ENCODE data around the gene CDH15.

Gene CDH15

DNA sequence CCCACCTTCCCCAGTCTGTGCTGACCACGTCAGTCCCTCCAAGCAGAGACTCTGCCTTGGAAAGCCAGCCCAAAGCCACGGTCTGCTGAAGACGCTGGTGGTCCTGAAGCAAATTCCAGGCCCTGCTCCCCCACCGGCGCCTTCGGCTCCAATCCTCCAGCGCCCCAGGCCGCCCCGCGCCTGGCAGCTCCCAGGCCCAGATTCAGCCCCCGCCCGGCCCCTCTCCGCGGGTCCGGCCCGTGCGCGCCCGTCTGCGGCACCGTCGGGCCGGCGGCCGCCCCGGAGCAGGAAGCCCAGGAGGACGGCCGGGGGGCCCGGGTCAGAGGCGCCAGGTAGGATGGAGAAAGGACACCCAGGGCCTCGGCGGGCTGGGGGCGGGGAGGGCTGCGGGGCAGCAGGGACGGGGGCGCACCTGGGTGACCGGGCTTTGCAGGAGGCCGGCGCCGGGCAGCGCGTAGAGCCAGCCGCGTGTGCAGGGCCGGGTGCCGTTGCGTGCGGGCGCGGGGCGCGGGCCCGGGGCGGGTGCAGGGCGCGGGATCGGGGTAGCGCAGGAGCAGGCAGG lies 29.4 kb downstream of the CDH15 start:
- no peak for DNase-seq

DNA sequence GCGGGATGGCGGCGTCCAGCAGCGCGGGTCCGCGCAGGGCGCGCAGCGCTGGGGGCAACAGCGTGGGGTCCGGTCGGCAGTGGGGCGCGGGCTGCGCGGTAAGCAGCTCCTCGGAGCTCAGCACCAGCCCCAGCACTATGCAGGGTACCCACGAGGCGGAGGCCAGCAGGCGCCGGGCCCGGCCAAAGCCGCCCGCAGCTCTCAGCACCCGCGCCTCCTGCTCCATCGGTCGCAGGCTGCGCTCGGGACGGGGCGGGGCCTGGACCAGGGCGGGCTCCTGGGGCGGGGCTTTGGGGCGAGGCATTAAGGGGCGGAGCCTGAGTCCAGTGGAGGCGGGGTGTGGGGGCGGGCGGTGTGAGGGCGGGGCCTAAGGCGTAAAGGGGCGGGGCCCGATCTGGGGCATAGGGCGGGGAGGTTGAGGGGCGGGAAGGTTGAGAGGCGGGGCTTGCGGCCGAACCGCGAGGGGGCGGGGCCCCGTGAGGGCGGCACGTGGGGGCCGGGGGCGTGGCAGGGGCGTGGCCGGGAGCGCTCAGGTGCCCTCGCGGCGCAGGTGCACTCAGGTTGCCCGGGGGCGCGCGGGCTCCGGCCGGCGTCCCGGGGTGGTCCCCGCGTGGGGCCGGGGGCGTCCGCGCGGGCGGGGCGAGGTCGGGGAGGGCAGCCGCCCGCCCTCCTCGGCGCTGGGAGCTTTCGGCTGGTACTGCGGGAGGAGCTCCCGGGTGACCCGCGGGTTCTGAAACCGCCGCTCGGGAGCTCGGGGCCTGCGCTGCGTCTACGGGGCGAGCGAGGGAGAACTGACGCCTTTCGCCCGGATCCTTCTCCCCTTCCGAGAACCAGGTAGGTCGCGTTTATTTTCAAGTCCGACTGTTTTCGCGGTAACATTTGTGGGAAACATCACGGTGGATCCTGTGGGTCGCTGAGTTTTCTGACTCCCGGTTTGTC lies 30.2 kb downstream of the CDH15 start:
- peak; percentile 55 for DNase-seq

- DNase-seq, result no peak
These were observed 31.1 kb downstream of the CDH15 start for GRCh38 chr16:89202422-89203215.

- no peak for DNase-seq
These were observed 36.4 kb downstream of the CDH15 start for GRCh38 chr16:89207993-89208392.

DNA sequence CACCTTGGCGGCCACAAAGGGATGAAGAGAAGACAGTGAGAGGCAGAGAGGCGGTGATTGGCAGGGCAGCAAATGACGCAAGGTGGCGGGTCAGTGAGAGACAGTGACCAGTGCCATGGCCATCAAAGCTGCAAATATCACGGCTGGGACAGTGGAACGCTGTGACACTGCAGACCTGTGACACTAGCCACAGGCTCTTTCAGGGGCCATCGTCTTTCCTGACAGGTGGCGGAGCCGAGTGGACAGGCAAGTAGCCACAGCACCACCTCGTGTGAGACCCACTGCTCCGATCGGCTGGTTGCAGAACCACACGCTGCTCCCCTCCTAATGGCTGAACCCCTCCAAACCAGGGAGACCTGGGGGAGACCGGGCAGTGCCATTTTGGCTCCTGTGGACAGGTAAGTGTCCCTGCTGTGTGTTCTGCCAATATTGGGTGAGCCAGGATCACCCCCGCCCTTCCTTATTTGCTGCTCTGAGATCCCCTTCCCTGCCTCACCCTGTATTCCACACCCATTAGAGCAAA lies 38.0 kb downstream of the CDH15 start:
- no peak for DNase-seq

DNA sequence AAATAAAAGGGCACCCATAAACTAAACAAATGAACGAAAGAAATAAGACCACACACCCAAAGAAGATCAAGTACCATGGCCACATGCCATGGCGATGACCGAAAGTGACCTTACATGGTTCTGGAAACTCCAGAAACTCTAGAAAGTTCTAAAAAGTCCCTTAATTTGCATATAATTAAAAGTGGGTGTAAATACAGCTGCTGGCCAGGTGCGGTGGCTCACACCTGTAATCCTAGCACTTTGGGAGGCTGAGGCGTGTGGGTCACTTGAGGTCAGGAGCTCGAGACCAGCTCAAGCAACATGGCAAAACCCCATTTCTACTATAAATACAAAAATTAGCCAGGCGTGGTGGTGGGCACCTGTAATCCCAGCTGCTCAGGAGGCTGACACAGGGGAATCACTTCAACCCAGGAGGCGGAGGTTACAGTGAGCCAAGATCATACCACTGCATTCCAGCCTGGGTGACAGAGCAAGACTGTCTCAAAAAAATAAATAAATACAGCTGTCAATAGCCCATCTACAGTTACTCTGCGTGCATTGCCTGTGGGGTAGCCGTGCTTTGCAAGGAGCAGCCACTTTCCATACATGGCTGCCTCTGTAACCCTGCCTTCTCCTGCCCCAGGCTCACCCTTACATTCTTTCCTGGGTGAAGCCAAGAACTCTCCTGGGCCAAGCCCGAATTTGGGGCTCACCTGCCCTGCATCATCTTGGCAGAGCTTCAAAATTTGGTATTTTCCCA lies 38.8 kb downstream of the CDH15 start:
- DNase-seq, result no peak

DNA sequence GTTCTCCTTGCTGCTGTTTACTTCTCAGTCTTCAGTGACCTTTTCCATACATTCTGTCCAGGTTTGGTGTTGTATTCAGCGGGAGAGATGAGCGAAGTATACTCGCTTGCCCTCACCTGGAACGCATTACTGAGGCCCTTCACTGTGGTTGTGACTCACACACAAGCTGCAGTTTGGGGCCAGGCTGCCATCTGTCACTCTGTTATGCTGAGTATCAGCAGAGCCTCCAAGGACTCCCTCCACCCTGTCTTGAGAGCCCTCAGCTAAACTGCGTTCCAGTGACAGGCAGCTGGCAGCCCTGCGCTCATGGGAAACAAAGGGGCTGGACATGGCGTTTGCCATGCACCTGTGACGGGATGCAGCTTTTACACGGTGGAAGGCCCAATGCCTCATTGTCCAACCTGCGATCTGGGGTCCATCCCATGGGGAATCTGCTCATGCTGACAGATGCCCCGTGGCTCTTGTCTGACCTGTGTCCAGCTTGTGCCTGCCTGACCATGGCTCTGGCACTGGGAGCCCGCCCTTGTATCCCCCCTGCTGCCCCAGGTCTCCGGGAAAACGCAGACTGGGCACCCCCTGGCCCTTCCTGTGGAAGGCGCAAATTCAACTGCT lies 39.5 kb downstream of the CDH15 start:
- peak; percentile 19 for DNase-seq

DNA sequence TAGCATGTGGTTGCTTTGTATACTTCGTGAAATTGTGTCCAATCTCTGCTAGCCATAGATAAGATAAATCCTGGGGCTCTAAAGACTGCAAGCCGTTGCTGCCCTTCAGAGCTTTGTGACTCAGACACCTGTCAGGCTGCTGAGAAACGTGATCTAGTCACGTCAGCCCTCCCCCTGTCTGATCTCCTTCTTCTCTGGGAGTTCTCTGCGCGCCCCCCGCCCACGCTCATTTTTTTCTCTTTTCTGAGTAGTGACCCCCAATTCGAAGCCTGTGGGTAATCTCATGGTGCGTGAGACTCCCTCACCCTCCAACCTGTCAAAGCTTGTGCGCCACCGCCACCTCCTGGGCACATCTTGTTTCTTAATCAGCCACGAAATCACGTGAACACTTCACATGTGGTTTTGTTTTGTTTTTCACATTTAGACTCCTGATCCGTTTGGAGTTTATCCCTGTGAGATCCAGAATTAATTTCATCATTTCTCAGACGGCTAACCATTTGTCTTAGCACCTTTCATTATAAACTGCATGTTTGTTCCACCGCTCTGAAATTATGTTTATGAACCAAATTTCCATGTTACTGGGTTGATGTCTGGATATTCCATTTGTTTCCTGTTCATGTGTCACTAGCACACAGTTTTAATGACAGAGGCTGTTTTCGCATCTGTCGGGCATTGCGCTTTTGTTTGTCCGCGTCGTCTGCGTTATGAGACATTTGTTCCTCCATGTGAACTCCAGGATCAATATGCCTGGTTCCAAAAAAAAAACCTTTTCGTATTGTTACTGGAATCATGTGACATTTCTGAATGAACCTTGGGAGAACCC lies 45.0 kb downstream of the CDH15 start:
- DNase-seq, result peak; percentile 71

GRCh38 chr16:89217138-89217387 lies 45.5 kb downstream of the CDH15 start:
- DNase-seq, result no peak

GRCh38 chr16:89217388-89218191 lies 46.0 kb downstream of the CDH15 start, which contains the start of gene ZNF778:
TSS of gene ZNF778 (plus strand) at chr16:89217703. CDS start at chr16:89221128, 3,425 bp downstream.
- DNase-seq, result peak; percentile 81

GRCh38 chr16:89219365-89219764 lies 47.8 kb downstream of the CDH15 start:
- DNase-seq, result no peak

DNA sequence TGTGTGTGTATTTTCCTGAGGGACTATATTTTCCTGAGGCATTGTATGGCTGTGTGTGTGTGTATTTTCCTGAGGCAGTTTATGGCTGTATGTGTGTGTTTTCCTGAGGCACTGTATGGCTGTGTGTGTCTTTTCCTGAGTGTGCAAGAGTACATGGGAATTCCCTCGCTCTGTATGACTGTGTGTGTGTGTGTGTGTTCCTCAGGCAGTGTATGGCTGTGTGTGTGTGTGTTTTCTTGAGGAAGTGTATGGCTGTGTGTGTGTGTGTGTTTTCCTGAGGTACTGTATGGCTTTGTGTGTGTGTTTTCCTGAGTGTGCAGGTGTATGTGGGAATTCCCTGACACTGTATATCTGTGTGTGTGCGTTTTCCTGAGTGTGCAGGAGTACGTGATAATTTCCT lies 50.1 kb downstream of the CDH15 start:
- no peak for DNase-seq

GRCh38 chr16:89222931-89223330 lies 51.4 kb downstream of the CDH15 start:
- no peak for DNase-seq

DNA sequence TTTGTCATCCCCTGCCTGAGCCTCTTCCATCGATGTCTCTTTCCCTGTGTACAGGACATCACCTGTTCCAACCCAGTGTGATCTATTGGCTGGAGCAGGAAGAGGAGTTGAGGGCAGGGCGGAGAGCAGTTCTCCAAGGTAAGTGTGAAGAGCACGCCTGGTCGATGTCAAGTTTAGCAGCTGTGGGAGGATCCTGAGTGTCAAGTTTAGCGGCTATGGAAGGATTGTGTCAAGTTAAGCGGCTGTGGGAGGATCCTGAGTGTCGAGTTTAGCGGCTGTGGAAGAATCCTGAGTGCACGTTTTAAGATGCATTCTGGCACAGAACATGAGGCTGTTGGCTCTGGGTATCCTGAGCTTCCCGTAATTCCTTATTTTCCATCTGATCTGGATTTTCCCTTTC lies 53.1 kb downstream of the CDH15 start:
- no peak for DNase-seq

DNA sequence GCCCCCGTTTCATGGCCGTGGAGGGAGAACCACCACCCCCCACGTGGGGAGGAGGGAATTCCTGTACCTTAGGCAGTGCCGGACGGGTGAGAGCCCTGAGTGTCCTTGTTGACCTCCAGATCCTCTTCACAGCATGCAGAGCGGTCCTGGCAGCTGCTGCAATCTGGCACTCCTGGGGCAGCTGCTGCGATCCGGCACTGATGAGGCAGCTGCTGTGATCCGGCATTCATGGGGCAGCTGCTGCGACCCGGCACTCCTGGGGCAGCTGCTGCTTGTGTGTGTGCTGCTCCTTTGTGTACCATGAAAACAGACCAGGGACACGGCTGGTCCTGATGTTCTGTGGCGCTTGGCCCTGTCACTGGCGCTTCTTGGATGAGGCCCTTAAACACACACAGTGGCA lies 58.7 kb downstream of the CDH15 start:
- DNase-seq, result no peak

DNA sequence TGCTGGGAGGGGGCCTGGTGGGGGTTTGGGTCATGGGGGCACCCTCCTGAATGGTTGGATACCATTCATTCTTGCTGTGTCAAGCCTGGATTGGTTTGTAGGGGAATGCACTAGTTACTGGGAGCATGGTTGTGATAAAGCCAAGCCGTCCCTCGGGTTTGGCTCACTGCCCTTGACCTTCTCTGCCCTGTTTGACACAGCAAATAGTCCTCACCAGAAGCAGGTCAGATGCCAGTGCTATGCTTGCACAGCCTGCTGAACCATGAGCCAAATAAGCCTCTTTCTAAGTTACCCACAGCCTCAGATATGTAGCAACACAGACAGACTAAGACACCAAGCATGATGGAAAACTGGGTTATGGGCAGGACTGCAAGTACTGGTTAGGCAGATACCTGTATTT lies 60.6 kb downstream of the CDH15 start:
- no peak for DNase-seq

DNA sequence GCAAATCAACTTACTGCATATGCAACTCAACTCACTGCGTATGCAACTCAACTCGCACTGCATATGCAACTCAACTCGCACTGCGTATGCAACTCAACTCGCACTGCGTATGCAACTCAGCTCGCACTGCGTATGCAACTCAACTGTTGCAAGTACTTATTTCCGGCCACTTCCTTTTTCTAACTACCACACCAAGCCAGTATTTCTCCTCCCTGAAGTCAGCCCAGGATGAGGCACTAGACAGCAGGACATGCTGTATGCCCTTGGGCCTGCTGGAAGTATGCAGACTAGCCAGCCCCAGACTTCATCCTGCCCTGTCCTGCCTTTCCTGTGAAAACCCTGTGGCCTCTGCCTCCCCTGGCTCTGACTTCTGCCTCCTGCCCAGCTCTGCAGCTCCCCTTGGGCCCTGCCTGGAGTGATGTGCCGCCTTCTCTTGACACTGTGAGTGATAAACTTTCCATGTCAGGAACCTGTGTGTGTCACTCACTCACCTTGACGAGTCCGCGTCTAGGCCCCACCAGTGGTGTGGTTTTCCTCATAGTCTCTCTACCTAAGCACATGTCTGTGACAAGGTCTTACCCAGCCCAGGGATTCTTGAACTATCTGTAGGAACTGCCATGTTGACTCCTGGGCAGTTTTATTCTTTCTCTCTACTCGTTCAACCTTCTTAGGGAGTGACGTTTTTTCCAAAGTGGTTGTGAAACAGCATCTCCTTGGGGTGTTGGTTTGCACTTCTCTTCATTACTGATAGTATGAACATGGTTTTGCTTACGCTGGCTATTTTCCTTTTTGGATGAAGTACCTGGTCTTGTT lies 62.3 kb downstream of the CDH15 start:
- no peak for DNase-seq

- no peak for DNase-seq
These were observed 66.2 kb downstream of the CDH15 start for GRCh38 chr16:89237733-89238132.

GRCh38 chr16:89241187-89242007 lies 69.8 kb downstream of the CDH15 start:
- DNase-seq, result peak; percentile 75
